ENCODE results near the gene HIF1A.

- no peak for TF ChIP-seq ZZZ3 (CRISPR knock-in tag; IDR thresholded peaks at IDR 0.05; ENCODE audit: borderline replicate concordance)
- TF ChIP-seq, protein P1, sequence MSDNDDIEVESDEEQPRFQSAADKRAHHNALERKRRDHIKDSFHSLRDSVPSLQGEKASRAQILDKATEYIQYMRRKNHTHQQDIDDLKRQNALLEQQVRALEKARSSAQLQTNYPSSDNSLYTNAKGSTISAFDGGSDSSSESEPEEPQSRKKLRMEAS (IDR thresholded peaks at IDR 0.05) = no peak
- TF ChIP-seq ZNF142 (CRISPR knock-in tag; IDR thresholded peaks at IDR 0.05) = no peak
- no peak for TF ChIP-seq PAWR (CRISPR knock-in tag; IDR thresholded peaks at IDR 0.05; ENCODE audit: borderline replicate concordance)
- no peak for TF ChIP-seq MAZ (IDR thresholded peaks at IDR 0.05; ENCODE audit: borderline replicate concordance, low read depth, low read length)
- no peak for TF ChIP-seq MAZ (CRISPR knock-in tag; IDR thresholded peaks at IDR 0.05; ENCODE audit: low read depth)
- no peak for TF ChIP-seq GABPA (IDR thresholded peaks at IDR 0.05; ENCODE audit: low read depth, low read length)
- TF ChIP-seq GABPA (CRISPR knock-in tag; IDR thresholded peaks at IDR 0.05; ENCODE audit: low read depth) = no peak
- no peak for TF ChIP-seq POLR2AphosphoS5 (IDR thresholded peaks at IDR 0.05; ENCODE audit: low read depth, low read length)
- TF ChIP-seq CC2D1A (CRISPR knock-in tag; IDR thresholded peaks at IDR 0.05) = no peak
These were observed 4.3 kb upstream of the HIF1A start for GRCh38 chr14:61690982-61691381.

All from HepG2 (cell line).